HG03064 (cell line): ENCODE results near the gene ERF.

Experiments
- ATAC-seq: cut with Tn5 transposase; IDR thresholded peaks from one replicate; pipeline ENCODE4 v1.9.1; 2021; ENCODE audit warnings: low read depth; ENCODE audit not compliant: unreplicated experiment

Gene ERF

GRCh38 chr19:42254850-42255765 is at the start of gene ERF:
Gene ERF (minus strand): TSS chr19:42255128. CDS start chr19:42254999, 129 bp downstream.
- ATAC-seq: peak; percentile 49

- ATAC-seq: no peak
These were observed 48.9 kb upstream of the ERF start for GRCh38 chr19:42303876-42304275.

DNA sequence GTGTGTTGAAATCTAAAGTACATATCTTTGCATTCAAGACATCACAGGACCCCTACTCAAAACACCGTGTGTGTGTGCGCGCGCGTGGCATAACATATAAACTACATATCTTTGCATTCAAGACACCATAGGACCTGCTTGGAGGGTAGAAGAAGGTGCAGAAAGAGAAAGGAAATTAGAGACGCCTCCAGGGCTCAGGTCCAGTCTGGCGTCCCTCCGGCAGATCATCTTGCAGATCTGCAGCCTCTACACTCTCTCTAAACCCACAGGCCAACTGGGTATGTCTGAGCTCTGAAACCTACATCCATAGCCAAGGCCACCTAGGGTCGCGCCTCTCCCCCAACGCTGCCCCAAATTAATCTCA is 48.2 kb upstream of the ERF start:
- ATAC-seq: no peak

DNA sequence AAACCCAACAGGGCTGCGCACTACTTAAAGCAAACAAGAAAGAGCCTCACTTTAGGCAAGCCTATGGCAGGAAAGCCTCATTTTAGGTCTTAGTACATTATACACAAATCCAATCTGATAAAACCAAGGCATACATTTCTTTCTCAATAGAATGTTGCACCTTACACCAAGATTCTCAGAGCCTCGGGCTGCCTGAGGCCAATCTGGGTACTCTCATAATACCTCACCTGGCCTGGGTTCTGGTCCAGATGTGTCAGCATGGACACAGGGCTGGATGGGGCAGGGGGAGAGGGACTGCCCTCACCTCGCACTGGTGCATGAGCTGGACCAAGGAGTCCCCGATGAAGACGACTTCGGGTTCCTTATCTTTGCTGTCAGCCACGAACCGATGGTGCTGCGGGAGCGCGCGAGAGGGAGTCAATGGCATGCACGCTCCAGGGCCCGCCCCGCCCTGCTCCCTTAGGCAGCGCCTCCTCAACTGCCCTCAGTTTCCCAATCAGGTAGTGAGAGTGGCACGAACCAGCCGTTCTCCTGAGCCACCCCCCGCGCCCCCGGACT is 46.8 kb upstream of the ERF start, which contains the start of gene PRR19:
PRR19 (plus strand) TSS at position 487 of the 558 bp plus-strand sequence. CDS start 7,453 bp downstream, outside the sequence.
- no peak for ATAC-seq

GRCh38 chr19:42297039-42297438 is 42.1 kb upstream of the ERF start:
- ATAC-seq: no peak

DNA sequence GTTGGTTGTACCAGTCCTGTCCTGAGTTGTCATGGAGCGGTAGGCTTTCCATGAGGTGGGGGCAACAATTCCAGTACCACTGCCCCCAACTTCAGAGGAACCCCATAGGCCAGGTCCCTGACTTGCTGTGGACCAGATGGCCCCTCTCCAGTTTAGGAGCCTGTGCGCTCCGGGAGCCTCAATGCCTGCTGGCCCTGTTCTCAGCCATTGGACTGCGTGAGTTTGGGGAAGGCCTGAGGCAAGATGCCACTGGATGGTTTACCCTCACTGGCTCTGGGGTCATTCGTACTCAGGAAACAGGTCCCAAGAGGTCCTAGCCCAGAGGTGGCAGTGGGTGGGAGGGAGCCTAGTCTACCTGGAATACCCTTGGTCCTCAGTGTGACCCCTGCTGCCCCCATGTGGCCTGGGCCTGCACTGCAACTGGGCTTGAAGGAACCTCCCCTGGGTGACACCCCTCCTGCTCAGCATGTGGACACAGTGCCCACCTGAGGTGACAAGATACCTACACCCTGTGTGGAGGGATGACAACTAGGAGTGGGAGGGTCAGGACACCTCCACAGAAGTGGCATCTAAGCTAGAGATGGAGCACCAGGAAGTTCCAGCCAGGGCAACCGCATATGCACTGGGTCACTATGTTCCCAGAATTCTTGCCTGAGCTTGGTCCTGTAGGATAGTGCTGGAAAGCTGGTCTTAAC is 41.0 kb upstream of the ERF start:
- no peak for ATAC-seq

GRCh38 chr19:42295342-42295741 is 40.4 kb upstream of the ERF start:
- ATAC-seq: no peak

DNA sequence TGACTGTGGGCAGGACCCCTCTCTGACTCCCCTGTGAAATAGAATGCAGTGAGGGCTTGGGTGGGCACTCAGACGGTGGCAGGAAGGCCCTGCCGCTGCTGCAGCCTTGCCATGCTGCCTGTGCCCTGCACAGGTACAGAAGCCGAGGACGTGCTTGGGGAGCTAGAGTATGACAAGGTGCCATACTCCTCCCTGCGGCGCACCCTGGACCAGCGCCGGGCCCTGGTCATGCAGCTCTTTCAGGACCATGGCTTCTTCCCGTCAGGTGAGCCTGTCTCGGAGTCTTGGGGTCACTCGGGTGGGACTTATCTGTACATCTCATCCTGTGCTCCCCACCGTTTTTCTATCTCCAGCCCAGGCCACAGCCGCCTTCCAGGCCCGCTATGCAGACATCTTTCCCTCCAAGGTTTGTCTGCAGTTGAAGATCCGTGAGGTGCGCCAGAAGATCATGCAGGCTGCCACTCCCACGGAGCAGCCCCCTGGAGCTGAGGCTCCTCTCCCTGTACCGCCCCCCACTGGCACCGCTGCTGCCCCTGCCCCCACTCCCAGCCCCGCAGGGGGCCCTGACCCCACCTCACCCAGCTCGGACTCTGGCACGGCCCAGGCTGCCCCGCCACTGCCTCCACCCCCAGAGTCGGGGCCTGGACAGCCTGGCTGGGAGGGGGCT is 39.7 kb upstream of the ERF start:
- no peak for ATAC-seq

DNA sequence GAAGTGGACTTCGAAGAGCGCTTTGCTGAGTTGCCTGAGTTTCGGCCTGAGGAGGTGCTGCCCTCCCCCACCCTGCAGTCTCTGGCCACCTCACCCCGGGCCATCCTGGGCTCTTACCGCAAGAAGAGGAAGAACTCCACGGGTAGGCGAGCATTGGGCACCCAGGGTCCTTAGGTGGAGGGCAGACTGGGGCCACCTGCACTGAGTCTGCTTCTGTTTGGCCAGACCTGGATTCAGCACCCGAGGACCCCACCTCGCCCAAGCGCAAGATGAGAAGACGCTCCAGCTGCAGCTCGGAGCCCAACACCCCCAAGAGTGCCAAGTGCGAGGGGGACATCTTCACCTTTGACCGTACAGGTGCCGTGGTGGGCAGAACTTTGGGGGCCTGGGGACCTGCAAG is 39.0 kb upstream of the ERF start:
- ATAC-seq: no peak

GRCh38 chr19:42293540-42293939 is 38.6 kb upstream of the ERF start:
- no peak for ATAC-seq

DNA sequence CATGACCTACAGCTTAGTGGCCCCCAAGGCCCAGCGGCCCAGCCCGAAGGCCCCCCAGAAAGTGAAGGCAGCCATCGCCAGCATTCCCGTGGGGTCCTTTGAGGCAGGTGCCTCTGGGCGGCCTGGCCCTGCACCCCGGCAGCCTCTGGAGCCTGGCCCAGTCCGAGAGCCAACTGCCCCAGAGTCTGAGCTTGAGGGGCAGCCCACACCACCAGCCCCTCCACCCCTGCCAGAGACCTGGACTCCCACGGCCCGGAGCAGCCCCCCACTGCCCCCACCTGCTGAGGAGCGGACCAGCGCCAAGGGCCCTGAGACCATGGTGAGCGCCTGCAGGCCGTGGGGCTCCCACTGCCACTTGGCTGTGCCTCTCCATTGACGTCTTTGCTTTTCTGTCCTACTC is 38.0 kb upstream of the ERF start:
- no peak for ATAC-seq

GRCh38 chr19:42292042-42292960 is 37.4 kb upstream of the ERF start:
- ATAC-seq: no peak

DNA sequence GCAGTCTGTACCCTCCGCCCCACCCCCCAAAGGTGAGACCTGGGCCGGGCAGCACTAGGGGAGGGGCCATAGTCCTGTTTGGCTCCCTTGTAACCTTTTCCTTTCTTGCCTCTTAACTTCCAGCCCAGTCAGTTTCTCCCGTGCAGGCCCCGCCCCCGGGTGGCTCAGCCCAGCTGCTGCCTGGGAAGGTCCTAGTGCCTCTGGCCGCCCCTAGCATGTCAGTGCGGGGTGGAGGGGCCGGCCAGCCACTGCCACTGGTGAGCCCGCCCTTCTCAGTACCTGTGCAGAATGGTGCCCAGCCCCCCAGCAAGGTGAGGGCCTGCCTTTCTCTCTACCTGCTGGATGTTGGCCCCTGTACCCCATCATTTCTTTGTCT is 36.5 kb upstream of the ERF start:
- no peak for ATAC-seq

GRCh38 chr19:42290523-42291434 is 35.9 kb upstream of the ERF start:
- no peak for ATAC-seq

DNA sequence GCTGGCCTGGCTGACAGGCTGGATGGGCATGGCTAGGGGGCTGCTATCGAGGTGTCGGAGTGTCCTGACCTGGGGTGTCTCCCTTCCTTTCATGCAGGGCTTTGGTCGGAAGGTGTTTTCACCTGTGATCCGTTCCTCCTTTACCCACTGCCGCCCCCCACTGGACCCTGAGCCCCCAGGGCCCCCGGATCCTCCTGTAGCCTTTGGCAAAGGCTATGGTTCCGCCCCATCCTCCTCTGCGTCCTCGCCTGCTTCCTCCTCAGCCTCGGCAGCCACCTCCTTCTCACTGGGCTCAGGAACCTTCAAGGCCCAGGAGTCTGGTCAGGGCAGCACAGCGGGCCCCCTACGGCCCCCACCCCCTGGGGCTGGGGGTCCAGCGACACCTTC is 35.2 kb upstream of the ERF start:
- ATAC-seq: no peak

- ATAC-seq: no peak
These were observed 34.7 kb upstream of the ERF start for GRCh38 chr19:42289556-42290041.

GRCh38 chr19:42288881-42289555 is 34.1 kb upstream of the ERF start:
- ATAC-seq: no peak

- no peak for ATAC-seq
These were observed 33.5 kb upstream of the ERF start for GRCh38 chr19:42288387-42288786.
